ENCODE data around the gene ZFAND6. TPM values are rescaled to one million over a fixed set of nuclear protein-coding genes. Genes with fewer than 3 reads are reported as not detected.

The ZFAND6 gene
- total RNA-seq, 2 experiments from 2014 or later, result 86.2 to 122 TPM

DNA sequence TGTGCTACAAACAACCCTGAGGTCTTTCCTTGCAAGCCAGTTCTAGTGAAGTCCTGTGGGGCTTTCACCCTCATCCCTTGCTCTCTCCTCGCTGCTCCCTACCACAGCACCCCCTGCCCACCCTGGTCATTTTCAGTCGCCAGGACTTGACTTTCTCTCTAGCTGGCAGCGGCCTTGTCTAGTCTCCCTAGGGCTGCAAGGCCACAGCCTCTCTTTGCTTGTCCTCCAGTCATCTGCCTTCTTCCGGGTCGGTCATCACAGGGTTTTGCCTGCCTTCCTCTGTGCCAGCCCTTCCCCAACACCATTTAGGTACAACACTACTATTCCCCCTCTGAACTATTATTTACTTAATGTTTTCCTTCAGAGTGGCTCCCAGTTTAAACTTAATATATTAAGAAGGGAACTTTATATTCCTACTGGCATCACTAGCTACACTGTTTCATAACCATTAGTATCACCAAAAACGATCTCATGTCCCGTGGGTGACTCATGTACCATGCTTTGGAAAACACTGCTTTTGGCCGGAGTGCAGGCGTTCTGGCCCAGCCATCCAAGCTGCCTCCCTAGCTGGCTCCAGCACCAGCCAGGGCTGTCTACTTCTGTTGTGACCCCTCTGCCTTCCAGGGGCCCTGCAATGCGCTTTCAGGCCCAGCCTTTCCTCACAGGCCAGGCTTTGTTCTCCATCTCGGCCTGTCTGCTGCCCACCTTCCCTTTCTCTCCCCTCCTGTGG, 114.7 kb downstream of the ZFAND6 start:
- no TSS peak for BruUV-seq (replicated peaks)
- no peak overlapping the region for H2AFZ ChIP-seq (ENCODE audit: low read length)
- no peaks in the 10 kb centered on the region for H3K79me2 ChIP-seq (ENCODE audit: insufficient read depth, low read depth, low read length)
- CTCF ChIA-PET (ENCODE audit: unreplicated experiment), result no interaction called here
- H3K4me3 ChIP-seq (ENCODE audit: low read depth, low read length, poor library complexity, severe bottlenecking), result no peak overlapping the region
- no peaks in the 10 kb centered on the region for H3K36me3 ChIP-seq (ENCODE audit: insufficient read depth, low read length)
- no peak overlapping the region for H3K4me2 ChIP-seq (ENCODE audit: low read length)
- H3K9me2 ChIP-seq (ENCODE audit: insufficient read depth, low read length), result no peaks in the 10 kb centered on the region
- H4K20me1 ChIP-seq (ENCODE audit: insufficient read depth, low read length), result no peaks in the 10 kb centered on the region
- no peak for DNase-seq (ENCODE audit: low spot score)
- TF ChIP-seq, protein P1, sequence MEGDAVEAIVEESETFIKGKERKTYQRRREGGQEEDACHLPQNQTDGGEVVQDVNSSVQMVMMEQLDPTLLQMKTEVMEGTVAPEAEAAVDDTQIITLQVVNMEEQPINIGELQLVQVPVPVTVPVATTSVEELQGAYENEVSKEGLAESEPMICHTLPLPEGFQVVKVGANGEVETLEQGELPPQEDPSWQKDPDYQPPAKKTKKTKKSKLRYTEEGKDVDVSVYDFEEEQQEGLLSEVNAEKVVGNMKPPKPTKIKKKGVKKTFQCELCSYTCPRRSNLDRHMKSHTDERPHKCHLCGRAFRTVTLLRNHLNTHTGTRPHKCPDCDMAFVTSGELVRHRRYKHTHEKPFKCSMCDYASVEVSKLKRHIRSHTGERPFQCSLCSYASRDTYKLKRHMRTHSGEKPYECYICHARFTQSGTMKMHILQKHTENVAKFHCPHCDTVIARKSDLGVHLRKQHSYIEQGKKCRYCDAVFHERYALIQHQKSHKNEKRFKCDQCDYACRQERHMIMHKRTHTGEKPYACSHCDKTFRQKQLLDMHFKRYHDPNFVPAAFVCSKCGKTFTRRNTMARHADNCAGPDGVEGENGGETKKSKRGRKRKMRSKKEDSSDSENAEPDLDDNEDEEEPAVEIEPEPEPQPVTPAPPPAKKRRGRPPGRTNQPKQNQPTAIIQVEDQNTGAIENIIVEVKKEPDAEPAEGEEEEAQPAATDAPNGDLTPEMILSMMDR (conservative IDR thresholded peaks at IDR 0.05; ENCODE audit: low read length), result no peak
- TF ChIP-seq EZH2phosphoT487 (IDR thresholded peaks at IDR 0.05; ENCODE audit: borderline replicate concordance, low read depth, low read length), result no peak
- H3K9me3 ChIP-seq (ENCODE audit: low read length), result no peaks in the 10 kb centered on the region
- no peaks in the 10 kb centered on the region for H3K4me1 ChIP-seq (ENCODE audit: insufficient read depth, low read length, poor library complexity, severe bottlenecking)
- H3K27ac ChIP-seq (ENCODE audit: low read depth, low read length, poor library complexity, severe bottlenecking), result no peak overlapping the region
- intact Hi-C loops (cut with micrococcal nuclease; ENCODE audit: unreplicated experiment), result loop anchor here (5.0 kb wide), 2 partner anchors 277 to 322 kb away; partner anchors contain the start of gene MTHFS
- POLR2A ChIA-PET, result no interaction called here

DNA sequence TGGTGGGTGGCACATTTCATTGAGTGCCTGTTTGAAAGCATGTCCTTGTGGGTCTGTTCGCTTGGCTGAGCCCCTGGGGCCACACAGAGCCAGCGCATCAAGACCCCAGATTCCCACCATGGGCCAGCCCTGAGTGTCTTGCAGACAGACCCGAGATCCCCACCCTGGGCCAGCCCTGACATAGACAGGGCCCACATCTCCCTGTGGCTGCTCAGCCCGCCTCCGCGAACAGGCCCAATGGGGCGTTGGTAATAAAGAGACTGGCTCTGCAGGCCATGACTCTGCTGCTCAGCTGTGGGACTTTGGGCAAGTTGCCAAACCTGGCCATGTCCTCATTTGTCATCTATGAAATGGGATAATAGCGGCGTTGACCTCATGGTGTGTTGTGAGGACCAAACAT, 116.0 kb downstream of the ZFAND6 start:
- Histone ChIP-seq H3K4me1 (ENCODE audit: insufficient read depth, low read length, poor library complexity, severe bottlenecking) (no peaks in the 10 kb centered on the region), H2AFZ (ENCODE audit: low read length) (no peak overlapping the region), H3K9me3 (ENCODE audit: low read length) (no peaks in the 10 kb centered on the region), H3K27ac (ENCODE audit: low read depth, low read length, poor library complexity, severe bottlenecking) (no peak overlapping the region), H4K20me1 (ENCODE audit: insufficient read depth, low read length) (no peaks in the 10 kb centered on the region), H3K4me2 (ENCODE audit: low read length) (no peak overlapping the region), H3K36me3 (ENCODE audit: insufficient read depth, low read length) (no peaks in the 10 kb centered on the region), H3K4me3 (ENCODE audit: low read depth, low read length, poor library complexity, severe bottlenecking) (no peak overlapping the region), H3K9me2 (ENCODE audit: insufficient read depth, low read length) (no peaks in the 10 kb centered on the region), H3K79me2 (ENCODE audit: insufficient read depth, low read depth, low read length) (no peaks in the 10 kb centered on the region)
- DNase-seq (ENCODE audit: low spot score), result no peak
- ChIA-PET CTCF (ENCODE audit: unreplicated experiment) (no interaction called here), POLR2A (no interaction called here)
- intact Hi-C loops (cut with micrococcal nuclease; ENCODE audit: unreplicated experiment), result no loop called here
- BruUV-seq (replicated peaks), result no TSS peak
- no peak for TF ChIP-seq EZH2phosphoT487 (IDR thresholded peaks at IDR 0.05; ENCODE audit: borderline replicate concordance, low read depth, low read length)

DNA sequence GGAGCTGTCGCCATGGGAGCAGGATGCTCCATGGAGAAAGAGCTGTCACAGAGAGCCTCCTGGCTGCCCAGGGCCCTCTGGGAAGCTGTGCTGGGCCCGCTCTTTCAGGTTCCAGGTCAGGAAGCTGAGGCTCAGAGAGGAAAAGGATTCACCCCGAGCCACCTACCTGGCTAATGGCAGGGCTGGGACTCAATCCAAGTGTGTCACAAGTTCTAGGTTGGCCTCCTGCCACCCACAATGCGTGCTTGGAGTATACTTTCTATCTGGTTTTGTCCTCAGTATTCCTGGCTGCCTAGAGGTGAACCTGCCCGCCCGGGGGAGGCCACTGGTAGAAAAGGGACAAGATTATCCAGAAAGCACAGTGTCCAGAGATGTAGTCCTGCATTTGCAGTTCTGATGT, 117.0 kb downstream of the ZFAND6 start:
- no peaks in the 10 kb centered on the region for H3K9me2 ChIP-seq (ENCODE audit: insufficient read depth, low read length)
- BruUV-seq (replicated peaks), result no TSS peak
- CTCF ChIA-PET (ENCODE audit: unreplicated experiment), result no interaction called here

More for the DNA sequence above, 117.0 kb downstream of the ZFAND6 start:
- DNase-seq (ENCODE audit: low spot score), result no peak
- H2AFZ ChIP-seq (ENCODE audit: low read length), result no peak overlapping the region
- no peak overlapping the region for H3K4me2 ChIP-seq (ENCODE audit: low read length)
- no peak overlapping the region for H3K4me3 ChIP-seq (ENCODE audit: low read depth, low read length, poor library complexity, severe bottlenecking)
- POLR2A ChIA-PET, result no interaction called here
- no peaks in the 10 kb centered on the region for H3K9me3 ChIP-seq (ENCODE audit: low read length)
- H3K27ac ChIP-seq (ENCODE audit: low read depth, low read length, poor library complexity, severe bottlenecking), result no peak overlapping the region
- intact Hi-C loops (cut with micrococcal nuclease; ENCODE audit: unreplicated experiment), result no loop called here
- H3K4me1 ChIP-seq (ENCODE audit: insufficient read depth, low read length, poor library complexity, severe bottlenecking), result no peaks in the 10 kb centered on the region
- no peaks in the 10 kb centered on the region for H3K79me2 ChIP-seq (ENCODE audit: insufficient read depth, low read depth, low read length)
- TF ChIP-seq, protein P1 (conservative IDR thresholded peaks at IDR 0.05; ENCODE audit: low read length), result no peak
- TF ChIP-seq EZH2phosphoT487 (IDR thresholded peaks at IDR 0.05; ENCODE audit: borderline replicate concordance, low read depth, low read length), result no peak
- H4K20me1 ChIP-seq (ENCODE audit: insufficient read depth, low read length), result no peaks in the 10 kb centered on the region
- no peaks in the 10 kb centered on the region for H3K36me3 ChIP-seq (ENCODE audit: insufficient read depth, low read length)

Measured in OCI-LY7 (cell line).